Measurements from ENCODE around the gene COPB1.

GRCh38 chr11:14522245-14522644 lies 22.6 kb upstream of the COPB1 start:
- no peak for TF ChIP-seq POLR2A (IDR thresholded peaks at IDR 0.05)
- TF ChIP-seq CTCF (IDR thresholded peaks at IDR 0.05), result no peak
